Tongue (tissue), 2 donors: Measurements from ENCODE around the gene TSEN2. TPM values are rescaled to one million over a fixed set of nuclear protein-coding genes. Genes with fewer than 3 reads are reported as not detected.

ENCODE experiments used
- DNase-seq: peaks from one replicate; pipeline ENCODE4 v3.0.0-alpha.2; 2015
- total RNA-seq: library from RNA; depleted of rRNA; stranded (reverse); fragments of >200 nt; gene quantifications from one replicate; pipeline ENCODE4 v1.2.3, GENCODE V29; 2014

The TSEN2 gene
- total RNA-seq, 1 donor from 2014 or later: 16.2 TPM

GRCh38 chr3:12553921-12554391 lies 69.7 kb downstream of the TSEN2 start:
- peak; percentile 50 for DNase-seq

GRCh38 chr3:12556314-12556689 lies 72.0 kb downstream of the TSEN2 start:
- DNase-seq: no peak

- DNase-seq: peak; percentile 95
These were observed 72.6 kb downstream of the TSEN2 start, which contains the start of gene MKRN2 for GRCh38 chr3:12556690-12557472. Gene MKRN2, plus strand, starts transcription at chr3:12557087. Its CDS starts 64 bp downstream, at chr3:12557151.

- DNase-seq: peak; percentile 36
These were observed 73.3 kb downstream of the TSEN2 start for GRCh38 chr3:12557473-12558100.

GRCh38 chr3:12558706-12559105 lies 74.4 kb downstream of the TSEN2 start:
- DNase-seq: no peak

DNA sequence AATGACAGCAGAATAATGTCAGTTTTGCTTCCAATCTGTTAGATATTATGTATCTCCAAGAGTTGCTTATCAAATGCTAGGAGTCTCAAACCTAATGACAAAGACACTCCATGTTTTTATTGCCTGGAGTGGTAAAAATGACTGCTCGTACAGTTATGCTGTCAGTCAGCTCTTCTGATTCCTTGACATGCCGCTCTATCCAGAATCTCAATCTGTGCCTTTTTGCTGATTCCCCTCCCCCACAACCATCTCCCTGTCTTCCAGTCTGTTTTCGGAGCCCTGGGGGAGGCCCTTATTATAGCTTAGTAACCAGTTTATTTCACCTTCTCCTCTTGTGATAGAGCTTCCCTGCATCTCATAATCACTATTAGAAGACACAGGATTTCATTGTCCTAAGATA lies 75.2 kb downstream of the TSEN2 start:
- no peak for DNase-seq

DNA sequence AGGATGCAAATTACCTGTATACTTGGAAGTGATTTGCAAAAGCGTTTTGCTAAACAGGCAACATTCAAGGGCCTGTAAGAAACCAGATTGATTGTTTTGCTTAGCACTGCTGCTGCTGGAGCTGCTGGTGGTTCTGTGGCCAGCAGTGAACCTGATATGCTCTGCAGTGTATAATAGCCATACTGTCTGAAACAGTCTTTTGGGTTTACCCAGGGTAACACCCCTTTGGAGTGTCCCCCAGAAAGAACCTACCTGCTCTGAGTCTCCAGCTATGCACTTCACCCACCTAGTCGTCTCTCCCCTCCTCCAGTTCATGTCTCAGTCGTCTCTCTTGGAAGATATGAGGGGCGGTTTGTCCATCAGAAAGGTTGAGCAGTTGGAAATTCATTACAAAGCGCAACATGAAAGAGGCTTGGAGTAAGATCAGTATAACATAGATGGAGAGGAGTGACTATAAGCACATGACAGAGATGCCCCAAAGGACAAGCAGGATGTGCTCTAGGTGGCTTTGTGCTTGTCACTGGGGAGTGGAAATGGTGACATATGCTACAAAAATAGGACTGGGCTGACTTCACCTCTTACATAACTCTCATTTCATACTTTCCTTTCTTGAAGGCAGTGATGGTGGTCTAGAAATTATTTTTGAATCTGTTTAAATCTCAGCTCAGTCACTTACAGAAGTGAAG lies 76.4 kb downstream of the TSEN2 start:
- no peak for DNase-seq

GRCh38 chr3:12561397-12561796 lies 77.1 kb downstream of the TSEN2 start:
- no peak for DNase-seq

- DNase-seq: no peak
These were observed 78.2 kb downstream of the TSEN2 start for GRCh38 chr3:12562451-12562850.

DNA sequence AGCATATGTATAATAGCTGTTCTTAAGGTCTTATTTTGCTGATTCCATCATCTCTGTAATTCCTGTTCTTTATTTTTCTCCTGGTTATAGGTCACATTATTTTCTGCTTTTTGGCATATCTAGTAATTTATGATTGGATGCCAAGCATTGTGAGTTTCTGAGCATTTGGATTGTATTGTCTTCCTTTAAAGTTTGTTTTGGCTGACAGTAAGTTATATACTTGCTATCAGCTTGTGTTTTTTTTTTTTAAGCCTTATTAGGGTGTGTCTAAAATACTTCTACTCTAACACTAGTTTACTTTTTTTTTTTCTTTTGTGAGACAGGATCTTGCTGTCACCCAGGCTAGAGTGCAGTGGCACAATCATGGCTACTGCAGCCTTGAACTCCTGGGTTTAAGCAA lies 82.7 kb downstream of the TSEN2 start:
- no peak for DNase-seq

DNA sequence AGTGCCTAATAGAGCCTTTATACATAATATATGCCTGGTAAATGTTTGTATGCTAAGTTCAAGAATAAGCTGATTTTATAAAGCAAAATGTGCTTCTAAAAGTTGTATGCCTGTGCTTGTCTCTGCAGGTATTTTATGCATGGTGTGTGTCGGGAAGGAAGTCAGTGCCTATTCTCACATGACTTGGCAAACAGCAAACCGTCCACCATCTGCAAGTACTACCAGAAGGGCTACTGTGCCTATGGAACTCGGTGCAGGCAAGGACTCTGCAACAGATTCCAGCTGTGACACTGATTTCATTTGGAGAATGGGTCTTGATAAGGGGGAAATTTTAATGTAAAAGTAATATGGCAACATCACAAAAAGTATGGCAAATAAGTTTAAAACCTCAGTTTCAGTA lies 84.5 kb downstream of the TSEN2 start:
- DNase-seq: no peak

- no peak for DNase-seq
These were observed 85.6 kb downstream of the TSEN2 start for GRCh38 chr3:12569836-12570235.

GRCh38 chr3:12571986-12572385 lies 87.7 kb downstream of the TSEN2 start:
- no peak for DNase-seq

- DNase-seq: no peak
These were observed 89.9 kb downstream of the TSEN2 start for GRCh38 chr3:12574131-12574530.

DNA sequence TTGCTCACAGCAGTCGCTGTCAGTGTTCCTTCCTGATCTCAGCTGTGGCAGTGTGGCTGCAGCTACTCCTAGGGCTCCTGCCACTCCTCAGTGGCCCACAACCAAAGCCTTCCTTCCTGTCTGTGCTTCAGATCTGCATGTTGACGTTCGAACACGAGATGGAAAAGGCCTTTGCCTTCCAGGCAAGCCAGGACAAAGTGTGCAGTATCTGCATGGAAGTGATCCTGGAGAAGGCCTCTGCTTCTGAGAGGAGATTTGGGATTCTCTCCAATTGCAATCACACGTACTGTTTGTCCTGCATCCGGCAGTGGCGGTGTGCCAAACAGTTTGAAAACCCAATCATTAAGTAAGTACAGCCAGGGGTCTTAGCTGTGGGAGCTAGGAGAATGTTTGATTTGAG lies 90.4 kb downstream of the TSEN2 start:
- DNase-seq: no peak

DNA sequence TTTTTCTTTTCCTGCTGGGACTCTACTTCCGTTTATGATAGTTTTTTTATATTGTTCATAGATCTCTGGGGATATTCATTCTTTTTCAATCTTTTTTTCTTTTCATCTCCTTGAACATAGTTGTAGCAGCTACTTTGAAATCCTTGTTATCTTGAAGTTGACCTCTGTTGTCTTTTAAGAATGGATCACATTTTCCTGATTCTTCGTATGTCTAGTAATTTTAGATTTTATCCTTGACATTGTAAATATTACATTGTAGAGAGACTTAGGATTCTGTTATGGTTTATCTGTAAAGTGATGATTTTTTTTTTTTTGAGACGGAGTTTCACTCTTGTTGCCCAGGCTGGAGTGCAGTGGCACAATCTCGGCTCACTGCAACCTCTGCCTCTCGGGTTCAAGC lies 93.1 kb downstream of the TSEN2 start:
- DNase-seq: no peak

- no peak for DNase-seq
These were observed 94.5 kb downstream of the TSEN2 start for GRCh38 chr3:12578742-12579141.

GRCh38 chr3:12579456-12579855 lies 95.2 kb downstream of the TSEN2 start:
- DNase-seq: no peak

DNA sequence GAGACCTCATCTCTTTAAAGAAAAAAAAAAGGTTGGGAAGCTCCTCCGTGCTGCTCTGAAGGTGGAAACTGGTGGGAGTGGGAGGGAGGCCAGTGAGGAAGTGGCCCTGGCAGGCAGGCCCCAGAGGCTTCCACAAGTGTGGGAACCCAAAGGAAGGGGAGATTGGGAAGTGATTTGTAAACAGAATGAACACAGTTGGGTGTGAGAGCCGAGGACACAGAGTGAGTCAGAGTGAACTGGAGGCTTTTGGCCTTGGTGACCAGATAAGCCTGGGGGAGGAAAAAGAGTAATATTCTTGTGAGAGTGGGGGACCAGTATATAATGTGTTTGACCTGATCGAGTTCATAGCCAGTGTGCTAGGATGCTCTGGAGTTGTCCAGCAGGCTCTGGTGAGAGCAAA lies 95.6 kb downstream of the TSEN2 start:
- no peak for DNase-seq

DNA sequence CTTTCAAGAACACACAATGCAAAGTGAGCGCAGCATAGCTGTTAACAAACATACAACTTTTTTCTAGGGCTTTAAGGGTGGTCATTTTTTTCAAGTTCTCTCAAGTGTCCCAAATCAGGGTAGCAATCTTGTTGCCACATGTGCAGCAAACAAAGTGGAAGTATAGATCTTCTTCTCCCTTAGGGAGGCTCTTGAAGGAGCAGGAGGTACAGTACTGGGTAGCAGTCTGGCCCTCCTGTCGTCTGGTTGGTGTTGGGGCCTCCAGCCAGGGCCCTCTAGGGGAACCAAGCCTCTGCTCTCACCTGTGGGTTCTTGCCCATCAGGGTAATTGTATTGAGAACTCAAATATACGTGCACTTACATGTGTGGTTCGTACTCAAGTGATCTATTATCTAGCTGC lies 98.5 kb downstream of the TSEN2 start:
- no peak for DNase-seq
